T-helper 17 cell (primary cell): ENCODE results near the gene TPP1. TPM values are rescaled to one million over a fixed set of nuclear protein-coding genes. Genes with fewer than 3 reads are reported as not detected.

Experiments used
- ATAC-seq: fragments of 150-1000 bp; cut with Tn5 transposase; 2 replicates; pipeline ENCODE4 v1.10.0; 2021; ENCODE audit warnings: mild to moderate bottlenecking, moderate library complexity
- DNase-seq, 3 donors: peaks; one replicate each; pipeline versions ENCODE4 v3.0.0 to v3.0.0-alpha.2; 2020 to 2021
- H3K9me3 ChIP-seq: one replicate; pipeline ENCODE4 v1.7.0; 2013; ENCODE audit warnings: low read length, mild to moderate bottlenecking; ENCODE audit not compliant: control insufficient read depth, poor library complexity, severe bottlenecking
- H3K27ac Mint-ChIP-seq: one replicate; pipeline ENCODE4 v1.8.0; 2022; ENCODE audit warnings: mild to moderate bottlenecking, moderate library complexity, mixed read lengths
- H3K27me3 Mint-ChIP-seq: one replicate; pipeline ENCODE4 v1.8.0; 2022; ENCODE audit warnings: mixed read lengths
- H3K36me3 Mint-ChIP-seq: one replicate; pipeline ENCODE4 v1.8.0; 2022; ENCODE audit warnings: low read depth, mixed read lengths
- H3K4me1 Mint-ChIP-seq: one replicate; pipeline ENCODE4 v1.8.0; 2022; ENCODE audit warnings: mild to moderate bottlenecking, mixed read lengths
- H3K4me3 Mint-ChIP-seq: one replicate; pipeline ENCODE4 v1.8.0; 2022; ENCODE audit warnings: mild to moderate bottlenecking, moderate library complexity, mixed read lengths
- total RNA-seq, 4 donors: library from RNA in 2 of 4; stranded (reverse) in 2 of 4; gene quantifications; one replicate each; pipeline ENCODE4 v1.2.3 and lab custom pipeline; 2022 to 2026

TPP1 gene
- total RNA-seq, 2 donors from 2014 or later, result 77.1 to 84.6 TPM

DNA sequence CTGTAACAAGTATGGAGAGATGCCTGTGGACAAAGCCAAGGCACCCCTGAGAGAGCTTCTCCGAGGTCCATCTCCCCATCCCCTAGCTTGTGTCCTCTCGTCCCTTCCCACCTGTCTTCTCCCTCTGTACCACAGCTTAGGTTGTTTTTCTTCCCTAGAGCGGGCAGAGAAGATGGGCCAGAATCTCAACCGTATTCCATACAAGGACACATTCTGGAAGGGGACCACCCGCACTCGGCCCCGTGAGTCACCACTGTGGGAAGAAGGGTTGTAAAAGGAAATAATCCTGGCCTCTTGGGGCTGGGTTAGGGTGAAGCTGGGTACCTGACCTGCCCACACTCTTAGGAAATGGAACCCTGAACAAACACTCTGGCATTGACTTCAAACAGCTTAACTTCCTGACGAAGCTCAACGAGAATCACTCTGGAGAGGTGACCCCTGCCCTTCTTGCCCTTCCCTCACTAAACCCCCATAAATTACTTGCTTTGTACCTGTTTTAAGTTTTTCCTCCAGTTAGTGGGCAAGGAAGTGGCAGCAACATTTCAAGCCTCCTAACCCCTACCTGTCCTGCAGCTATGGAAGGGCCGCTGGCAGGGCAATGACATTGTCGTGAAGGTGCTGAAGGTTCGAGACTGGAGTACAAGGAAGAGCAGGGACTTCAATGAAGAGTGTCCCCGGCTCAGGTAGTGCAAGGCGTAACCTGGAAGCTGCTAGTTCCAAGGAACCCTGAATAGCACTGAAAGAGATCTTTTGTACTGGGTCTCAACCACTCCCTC lies 10.3 kb downstream of the TPP1 start:
- H3K9me3 ChIP-seq, result no peaks in the 10 kb centered on the region
- H3K27ac Mint-ChIP-seq, result no peak overlapping the region
- peak overlapping the region; percentile 25 for H3K4me3 Mint-ChIP-seq
- peaks cover 2% of the 10 kb centered on the region for H3K36me3 Mint-ChIP-seq
- no peak for ATAC-seq
- no peak for DNase-seq
- peaks cover 32% of the 10 kb centered on the region for H3K4me1 Mint-ChIP-seq
- no peaks in the 10 kb centered on the region for H3K27me3 Mint-ChIP-seq

DNA sequence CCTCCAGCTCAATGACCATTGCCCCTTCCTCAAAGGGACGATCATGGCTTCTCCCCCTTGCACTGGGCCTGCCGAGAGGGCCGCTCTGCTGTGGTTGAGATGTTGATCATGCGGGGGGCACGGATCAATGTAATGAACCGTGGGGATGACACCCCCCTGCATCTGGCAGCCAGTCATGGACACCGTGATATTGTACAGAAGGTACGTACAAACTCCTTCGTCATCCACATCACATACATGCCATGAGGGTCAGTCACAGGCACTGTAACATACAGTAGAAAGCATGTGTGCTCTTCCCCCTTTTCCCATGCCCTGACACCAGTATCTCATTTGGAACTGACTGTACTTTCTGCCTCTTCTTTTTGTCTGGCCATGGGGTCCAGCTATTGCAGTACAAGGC lies 11.2 kb downstream of the TPP1 start:
- no peak for ATAC-seq
- Mint-ChIP-seq H3K27ac (no peak overlapping the region), H3K27me3 (no peaks in the 10 kb centered on the region), H3K4me3 (peak overlapping the region; percentile 21), H3K36me3 (peaks cover 2% of the 10 kb centered on the region), H3K4me1 (peaks cover 32% of the 10 kb centered on the region)
- no peaks in the 10 kb centered on the region for H3K9me3 ChIP-seq
- no peak for DNase-seq

DNA sequence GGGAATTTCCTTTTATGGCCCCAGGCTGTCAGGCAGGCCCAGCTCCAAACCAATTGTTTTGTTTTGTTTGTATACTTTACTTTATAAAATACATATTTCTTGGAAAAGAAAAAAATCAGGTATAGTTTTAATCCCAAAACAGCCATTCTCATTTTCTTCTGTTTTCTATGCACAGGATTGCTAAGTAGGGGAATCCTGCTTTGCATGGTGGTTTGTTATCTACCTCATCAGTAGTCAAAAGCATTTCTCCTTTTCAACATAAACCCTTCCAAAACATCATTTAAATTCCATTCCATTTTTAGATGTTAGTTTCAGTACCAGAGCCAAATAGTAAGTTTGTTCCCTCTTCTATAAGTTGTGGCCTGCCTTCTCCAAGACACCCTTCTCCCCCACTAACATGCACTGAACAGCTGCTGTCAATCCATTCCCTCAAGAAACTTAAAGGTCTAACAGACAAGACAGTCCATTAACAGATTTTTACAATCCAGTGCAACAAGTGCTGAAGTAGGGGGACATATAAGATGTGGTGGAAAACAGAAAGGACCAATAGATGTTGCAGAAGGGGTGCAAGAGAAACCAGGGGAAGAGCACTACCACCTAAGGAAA lies 11.9 kb downstream of the TPP1 start:
- no peaks in the 10 kb centered on the region for H3K9me3 ChIP-seq
- Mint-ChIP-seq H3K4me1 (peaks cover 32% of the 10 kb centered on the region), H3K36me3 (peaks cover 2% of the 10 kb centered on the region), H3K27ac (no peak overlapping the region), H3K27me3 (no peaks in the 10 kb centered on the region), H3K4me3 (peak overlapping the region; percentile 50)
- no peak for DNase-seq
- ATAC-seq, result no peak

DNA sequence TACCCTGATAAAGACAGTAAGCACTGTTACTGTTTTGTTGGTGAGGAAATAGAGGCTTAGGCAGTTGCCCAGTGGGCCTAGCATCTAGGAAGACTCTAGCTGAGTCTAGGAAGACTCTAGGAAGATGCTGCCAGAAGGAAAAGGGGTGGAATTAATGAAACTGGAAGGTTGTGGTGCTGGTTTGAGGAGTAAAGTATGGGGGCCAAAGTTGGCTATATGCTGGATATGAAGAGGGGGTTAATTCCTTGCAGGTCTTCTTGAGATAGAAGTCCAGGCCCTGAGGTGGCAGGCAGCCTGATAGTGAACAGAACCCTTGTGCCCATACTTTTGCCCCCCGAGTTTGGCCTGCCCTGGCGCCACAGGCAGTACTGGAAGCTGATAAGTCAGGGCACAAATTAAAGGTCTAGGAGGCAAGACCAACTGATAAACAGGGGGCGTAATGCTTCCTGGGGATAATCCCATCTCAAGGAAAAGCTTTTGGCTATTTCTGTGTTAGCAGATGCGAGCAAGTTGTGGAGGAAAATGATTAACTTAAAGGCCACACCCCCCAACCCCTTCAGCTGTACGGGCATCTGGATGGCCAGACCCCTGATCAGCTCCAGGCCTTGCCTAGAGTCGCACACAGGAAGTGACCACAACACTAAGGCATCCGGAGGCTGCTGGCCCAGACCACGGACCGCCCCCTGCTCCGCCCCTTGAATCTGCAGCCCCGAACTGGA lies 12.6 kb downstream of the TPP1 start:
- ATAC-seq, result no peak
- peak in 1 of 3 donors; percentile 35 for DNase-seq
- H3K9me3 ChIP-seq, result no peaks in the 10 kb centered on the region
- H3K4me1 Mint-ChIP-seq, result peaks cover 37% of the 10 kb centered on the region
- H3K36me3 Mint-ChIP-seq, result peaks cover 4% of the 10 kb centered on the region
- H3K27me3 Mint-ChIP-seq, result no peaks in the 10 kb centered on the region
- no peak overlapping the region for H3K27ac Mint-ChIP-seq
- no peak overlapping the region for H3K4me3 Mint-ChIP-seq

DNA sequence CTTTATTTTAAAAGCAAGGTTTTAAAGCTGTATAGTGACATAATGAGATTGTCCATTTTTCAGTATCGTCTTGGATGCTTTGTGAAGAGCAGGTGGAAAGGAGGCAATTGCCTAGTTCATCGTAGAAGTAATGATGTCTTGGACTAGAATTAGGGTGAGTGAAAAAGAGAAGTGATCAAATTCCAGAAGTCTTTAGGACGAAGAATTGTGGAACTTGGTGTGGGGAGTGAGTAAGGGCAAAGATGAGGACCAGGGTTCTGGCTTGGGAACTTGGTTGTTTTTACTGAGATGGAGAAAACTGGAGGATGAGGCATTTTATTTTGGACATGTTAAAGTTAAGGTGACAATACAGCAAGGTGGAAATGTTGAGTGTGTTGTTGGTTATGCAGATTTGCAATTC lies 14.4 kb downstream of the TPP1 start:
- no peak overlapping the region for H3K4me3 Mint-ChIP-seq
- no peak for DNase-seq
- H3K4me1 Mint-ChIP-seq, result peaks cover 30% of the 10 kb centered on the region
- H3K36me3 Mint-ChIP-seq, result peaks cover 3% of the 10 kb centered on the region
- no peaks in the 10 kb centered on the region for H3K27me3 Mint-ChIP-seq
- no peak overlapping the region for H3K27ac Mint-ChIP-seq
- no peak for ATAC-seq
- H3K9me3 ChIP-seq, result no peaks in the 10 kb centered on the region

DNA sequence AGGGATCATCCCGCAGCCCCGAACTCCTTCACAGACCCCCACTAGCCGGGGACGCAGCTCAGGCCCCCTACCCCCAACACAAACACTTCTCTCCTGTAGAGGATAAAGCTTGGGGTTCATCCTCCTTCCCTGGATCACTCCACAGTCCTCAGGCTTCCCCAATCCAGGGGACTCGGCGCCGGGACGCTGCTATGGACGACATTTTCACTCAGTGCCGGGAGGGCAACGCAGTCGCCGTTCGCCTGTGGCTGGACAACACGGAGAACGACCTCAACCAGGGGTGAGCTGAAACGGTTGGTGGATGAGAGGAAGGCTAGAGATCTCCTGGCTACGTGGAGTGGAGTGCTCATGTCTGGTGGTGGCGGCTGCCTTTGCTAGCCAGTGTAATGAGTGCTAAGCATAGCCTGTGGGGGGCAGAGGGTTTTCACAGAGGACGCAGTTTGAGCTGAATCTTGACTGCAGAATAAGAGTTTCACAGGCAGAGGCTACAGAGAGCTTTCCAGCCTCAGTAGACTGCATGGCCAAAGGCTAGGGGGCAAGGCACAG lies 15.1 kb downstream of the TPP1 start:
- no peak overlapping the region for H3K4me3 Mint-ChIP-seq
- ATAC-seq (peak; percentile 74), DNase-seq (peak in 2 of 3 donors; percentile 31 to 40)
- peaks cover 6% of the 10 kb centered on the region for H3K36me3 Mint-ChIP-seq
- H3K4me1 Mint-ChIP-seq, result peaks cover 35% of the 10 kb centered on the region
- no peaks in the 10 kb centered on the region for H3K27me3 Mint-ChIP-seq
- no peaks in the 10 kb centered on the region for H3K9me3 ChIP-seq
- no peak overlapping the region for H3K27ac Mint-ChIP-seq

DNA sequence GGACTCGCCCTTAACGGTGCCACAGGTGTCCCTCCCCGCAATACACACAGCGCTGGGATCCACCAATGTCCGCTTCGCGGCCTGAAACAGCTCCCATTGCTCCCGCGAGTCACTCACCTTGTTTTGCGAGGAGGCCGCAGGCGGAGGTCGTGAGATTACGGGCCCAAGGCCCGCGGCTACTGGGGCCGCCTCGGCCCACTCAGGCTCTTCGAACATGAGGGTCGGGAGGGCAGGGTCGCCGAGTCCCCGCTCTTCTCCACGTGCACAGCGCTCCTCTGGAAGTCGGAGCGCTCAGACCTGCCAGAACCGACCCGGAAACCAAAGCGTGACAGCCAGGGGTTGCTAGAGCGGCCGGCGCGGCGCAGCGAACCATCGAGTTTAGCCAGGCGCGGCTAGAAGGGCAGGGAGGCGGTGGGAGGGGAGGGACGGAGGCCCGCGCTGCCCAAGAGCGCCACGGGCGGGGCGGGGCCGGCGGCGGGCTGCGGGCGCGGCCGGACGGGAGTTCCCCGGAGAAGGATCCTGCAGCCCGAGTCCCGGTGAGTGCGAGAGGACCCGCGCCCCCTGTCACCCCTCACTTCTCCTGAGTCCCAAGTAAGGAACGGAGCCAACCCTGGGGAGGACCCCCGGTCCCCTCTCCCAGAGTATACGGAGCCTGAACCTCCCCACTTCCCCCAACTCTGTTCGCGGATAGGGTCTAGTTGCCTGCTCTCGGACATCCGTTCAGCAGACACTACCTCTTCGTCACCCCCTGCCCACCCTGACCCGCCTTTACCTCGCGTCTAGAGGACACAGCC lies 15.7 kb downstream of the TPP1 start, which contains the start of the genes ILK and RRP8:
Gene ILK (plus strand): TSS at position 488 of the 794 bp plus-strand sequence. CDS start 498 bp downstream, outside the sequence.
Gene RRP8 (minus strand): TSS at position 330 of the 794 bp plus-strand sequence. CDS start 114 bp downstream, at position 216.
- H3K4me1 Mint-ChIP-seq, result peaks cover 35% of the 10 kb centered on the region

DNA sequence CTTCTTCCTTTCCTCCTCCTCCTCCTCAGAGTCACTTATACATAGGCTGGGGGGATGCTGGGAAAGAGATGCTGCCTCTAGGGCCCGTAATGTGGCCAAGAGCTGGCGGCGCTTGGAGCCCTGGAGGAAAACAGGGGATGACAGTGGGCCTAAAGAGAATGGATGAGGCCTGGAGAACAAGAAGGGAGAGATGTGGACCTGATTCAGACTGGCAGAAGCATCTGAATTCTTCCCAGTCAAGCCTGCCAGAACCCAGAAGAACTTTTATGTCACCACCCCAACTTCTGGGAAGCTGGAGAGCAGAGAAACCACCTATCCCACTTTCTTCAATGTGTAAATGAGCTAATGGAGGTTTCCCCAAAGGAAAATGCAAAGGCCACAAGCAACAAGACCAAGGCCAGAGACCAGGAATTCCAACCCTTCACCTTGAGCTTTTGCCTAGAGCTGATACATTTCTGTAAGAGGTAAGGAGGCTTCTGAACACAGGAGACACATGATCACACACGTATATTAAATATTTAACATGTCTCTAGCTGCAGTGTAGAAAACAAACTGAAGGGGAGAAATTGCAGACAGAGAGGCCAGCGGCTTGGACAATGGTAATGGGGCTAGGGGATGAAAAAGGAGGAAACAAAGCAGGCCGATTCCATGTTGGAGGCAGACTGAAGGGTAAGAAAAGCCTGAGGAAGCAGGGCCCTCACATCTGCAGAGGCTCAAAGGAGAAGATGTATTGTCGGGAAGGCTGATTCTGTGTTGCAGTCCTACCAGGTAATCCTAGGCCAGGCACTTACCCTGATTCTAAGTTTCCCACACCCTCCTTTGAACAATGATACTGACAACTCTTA lies 16.9 kb downstream of the TPP1 start:
- Mint-ChIP-seq H3K27me3 (no peaks in the 10 kb centered on the region), H3K4me3 (no peak overlapping the region), H3K4me1 (peaks cover 40% of the 10 kb centered on the region), H3K27ac (no peak overlapping the region), H3K36me3 (peaks cover 14% of the 10 kb centered on the region)
- ATAC-seq, result no peak
- no peak for DNase-seq
- no peaks in the 10 kb centered on the region for H3K9me3 ChIP-seq

More for the DNA sequence above, 15.7 kb downstream of the TPP1 start, which contains the start of the genes ILK and RRP8:
- ATAC-seq, result peak; percentile 84
- peak; percentile 75 to 81 (median 75) for DNase-seq
- H3K36me3 Mint-ChIP-seq, result peaks cover 6% of the 10 kb centered on the region
- H3K27me3 Mint-ChIP-seq, result no peaks in the 10 kb centered on the region
- H3K4me3 Mint-ChIP-seq, result no peak within 1 kb of the TSS
- no peak within 1 kb of the TSS for H3K27ac Mint-ChIP-seq
- H3K9me3 ChIP-seq, result no peaks in the 10 kb centered on the region

DNA sequence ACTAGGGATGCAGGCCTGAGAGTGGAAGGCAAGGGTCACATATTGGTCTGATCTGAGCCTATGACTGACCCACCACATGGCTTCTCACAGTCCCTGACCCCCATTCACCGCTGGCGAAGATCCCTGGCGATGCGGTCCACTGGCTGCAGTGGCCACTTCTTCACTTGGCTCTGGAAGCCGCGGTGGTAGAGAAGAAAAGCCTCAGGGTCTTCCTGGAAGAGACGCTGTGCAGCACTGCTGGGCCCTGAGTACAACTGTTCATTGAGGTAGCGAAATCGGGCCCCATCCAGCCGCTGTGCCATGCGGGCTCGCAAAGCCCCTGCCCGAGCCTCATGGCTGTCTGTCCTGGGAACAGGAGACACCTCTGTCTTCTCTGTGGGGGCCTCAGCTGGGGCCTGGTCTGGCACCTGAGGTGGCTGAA lies 18.2 kb downstream of the TPP1 start:
- ATAC-seq, result no peak

DNA sequence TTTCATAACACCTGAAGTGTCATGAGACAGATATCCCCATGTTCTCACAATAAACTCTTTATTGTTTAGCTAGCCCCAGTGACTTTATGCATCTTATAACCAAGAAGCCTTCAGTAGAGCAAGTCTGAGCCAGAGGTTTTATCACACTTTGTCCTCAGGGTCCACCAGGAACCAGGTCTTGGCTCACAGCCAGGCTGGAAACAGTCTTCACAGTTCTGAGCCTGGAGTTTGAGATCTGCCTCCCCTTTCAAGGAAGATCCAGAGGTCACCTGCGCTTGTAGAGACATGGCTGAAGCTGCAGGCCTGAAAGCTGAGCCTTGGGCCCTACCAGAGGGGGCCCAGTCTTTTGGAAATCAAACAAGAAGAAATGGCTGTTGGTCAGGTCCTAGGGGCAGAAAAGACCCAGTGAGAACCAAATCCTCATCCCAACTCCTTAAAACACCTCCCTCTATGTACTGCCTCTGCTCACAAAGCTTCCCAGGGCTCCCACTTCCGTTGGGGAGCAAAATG lies 19.3 kb downstream of the TPP1 start:
- Mint-ChIP-seq H3K27me3 (no peaks in the 10 kb centered on the region), H3K27ac (peak overlapping the region; percentile 29), H3K4me3 (no peak overlapping the region), H3K36me3 (peaks cover 17% of the 10 kb centered on the region), H3K4me1 (peaks cover 38% of the 10 kb centered on the region)
- no peak for ATAC-seq
- no peaks in the 10 kb centered on the region for H3K9me3 ChIP-seq
- no peak for DNase-seq

More for the DNA sequence above, 18.2 kb downstream of the TPP1 start:
- Mint-ChIP-seq H3K27me3 (no peaks in the 10 kb centered on the region), H3K27ac (no peak overlapping the region), H3K4me3 (no peak overlapping the region), H3K4me1 (peaks cover 36% of the 10 kb centered on the region), H3K36me3 (peaks cover 16% of the 10 kb centered on the region)
- no peak for DNase-seq
- H3K9me3 ChIP-seq, result no peaks in the 10 kb centered on the region

DNA sequence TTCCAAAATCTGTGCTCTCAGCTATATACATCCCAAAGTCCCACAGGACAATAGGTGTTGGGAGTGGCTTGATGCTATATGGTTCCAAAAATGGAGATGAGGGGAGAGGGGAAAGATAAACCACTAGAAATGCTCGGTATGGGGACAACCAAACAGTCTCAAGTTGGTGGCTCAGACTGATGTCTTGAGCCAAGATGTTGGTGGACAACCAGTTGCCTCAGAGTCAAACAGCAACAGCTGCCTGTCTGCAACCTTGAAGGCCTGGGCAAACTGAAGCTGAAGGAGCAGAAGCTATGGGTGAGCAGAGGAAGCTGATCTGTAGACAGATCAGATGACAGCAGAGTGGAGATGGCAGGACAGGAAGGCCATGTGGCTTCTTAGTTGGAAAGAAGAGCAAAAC lies 19.8 kb downstream of the TPP1 start:
- peaks cover 17% of the 10 kb centered on the region for H3K36me3 Mint-ChIP-seq

More for the DNA sequence above, 19.8 kb downstream of the TPP1 start:
- H3K9me3 ChIP-seq, result no peaks in the 10 kb centered on the region
- Mint-ChIP-seq H3K4me3 (no peak overlapping the region), H3K27me3 (no peaks in the 10 kb centered on the region), H3K4me1 (peaks cover 39% of the 10 kb centered on the region), H3K27ac (peak overlapping the region; percentile 29)
- no peak for ATAC-seq
- no peak for DNase-seq
